AG04450 (cell line): Measurements from ENCODE around the gene SYMPK. TPM values are rescaled to one million over a fixed set of nuclear protein-coding genes. Genes with fewer than 3 reads are reported as not detected.

Source experiments
- CTCF ChIA-PET: fragments of 300-600, 350-600 bp; formaldehyde crosslinking; extraction: SDS; loops from one replicate; lab custom pipeline; 2022; ENCODE audit warnings: antibody characterized with exemption, inconsistent platforms; lab: Charles Lee
- POLR2A ChIA-PET: fragments of 350-600 bp; formaldehyde crosslinking; extraction: SDS; loops from one replicate; lab custom pipeline; 2021; ENCODE audit warnings: antibody characterized with exemption, inconsistent platforms; lab: Yijun Ruan, JAX
- DNase-seq: peaks from one replicate; pipeline ENCODE4 v3.0.0-alpha.2; 2011; ENCODE audit warnings: low read depth, low spot score
- H3K27ac ChIP-seq: one replicate; pipeline ENCODE4 v1.5.1; 2012; ENCODE audit warnings: low read depth, low read length, control low read depth
- H3K27me3 ChIP-seq: one replicate; pipeline ENCODE4 v1.6.0; 2012; ENCODE audit warnings: low read length; ENCODE audit not compliant: control insufficient read depth, insufficient read depth
- H3K4me3 ChIP-seq: 2 replicates; pipeline ENCODE4 v1.5.1; 2011; ENCODE audit warnings: mild to moderate bottlenecking, low read depth, low read length, control low read depth
- H3K9me3 ChIP-seq: 2 replicates; pipeline ENCODE4 v1.5.1; 2012; ENCODE audit warnings: low read length; ENCODE audit not compliant: control insufficient read depth, insufficient read depth
- CTCF ChIP-seq: IDR thresholded peaks from 2 replicates; pipeline ENCODE4 v1.5.1; 2011; ENCODE audit warnings: low read depth, low read length, control low read depth, inconsistent platforms
- polyA plus RNA-seq: library from polyadenylated mRNA; depleted of rRNA; stranded (reverse); fragments of >200 nt; gene quantifications from 2 replicates; pipeline ENCODE4 v1.2.3, GENCODE V29; 2011

The SYMPK gene
- polyA plus RNA-seq, 1 experiment: 63.1 TPM

GRCh38 chr19:45790942-45791341, 72.0 kb downstream of the SYMPK start:
- Histone ChIP-seq H3K9me3 (no peaks in the 10 kb centered on the region), H3K4me3 (peak overlapping the region; percentile 90), H3K27me3 (no peaks in the 10 kb centered on the region), H3K27ac (no peak overlapping the region)
- POLR2A ChIA-PET: interaction anchor here (1.0 kb wide), 2 partner anchors 8 to 21 kb away, joined by 3 to 4 read pairs; partner anchors contain the start of genes DMPK and SIX5
- no peak for DNase-seq
- TF ChIP-seq CTCF: no peak
- CTCF ChIA-PET: no interaction called here

- Histone ChIP-seq H3K4me3 (no peak overlapping the region), H3K27me3 (no peaks in the 10 kb centered on the region), H3K27ac (no peak overlapping the region), H3K9me3 (no peaks in the 10 kb centered on the region)
- ChIA-PET CTCF (interaction anchor here (1.3 to 1.4 kb wide), 2 partner anchors 10 to 27 kb away, joined by 3 to 4 read pairs; no protein-coding TSS in a partner anchor), POLR2A (no interaction called here)
- DNase-seq: no peak
- no peak for TF ChIP-seq CTCF
Measured at GRCh38 chr19:45789035-45789786, 73.7 kb downstream of the SYMPK start.

- no peak for TF ChIP-seq CTCF
- ChIA-PET CTCF (no interaction called here), POLR2A (no interaction called here)
- Histone ChIP-seq H3K27ac (no peak overlapping the region), H3K27me3 (no peaks in the 10 kb centered on the region), H3K9me3 (no peaks in the 10 kb centered on the region), H3K4me3 (no peak overlapping the region)
- no peak for DNase-seq
Measured at GRCh38 chr19:45786533-45786894, 76.4 kb downstream of the SYMPK start.

- H3K9me3 ChIP-seq: no peaks in the 10 kb centered on the region
- DNase-seq: no peak
- ChIA-PET CTCF (no interaction called here), POLR2A (interaction anchor here (0.6 kb wide), 1 partner anchor 17 kb away, joined by 4 read pairs; no protein-coding TSS in a partner anchor)
- TF ChIP-seq CTCF: no peak
- no peak overlapping the region for H3K27ac ChIP-seq
- no peak overlapping the region for H3K4me3 ChIP-seq
- H3K27me3 ChIP-seq: no peaks in the 10 kb centered on the region
Measured at GRCh38 chr19:45785781-45786532, 77.0 kb downstream of the SYMPK start.

- Histone ChIP-seq H3K9me3 (no peaks in the 10 kb centered on the region), H3K27ac (peak overlapping the region; percentile 31), H3K27me3 (no peaks in the 10 kb centered on the region), H3K4me3 (no peak overlapping the region)
- POLR2A ChIA-PET: no interaction called here
- DNase-seq: no peak
- TF ChIP-seq CTCF: no peak
- CTCF ChIA-PET: interaction anchor here (1.2 to 2.0 kb wide), 3 partner anchors 14 to 32 kb away, joined by 3 to 8 read pairs (median 5); partner anchors contain the start of gene SIX5
Measured at GRCh38 chr19:45785097-45785496, 77.8 kb downstream of the SYMPK start.
